ENCODE measurements around the gene RNF103. TPM values are rescaled to one million over a fixed set of nuclear protein-coding genes. Genes with fewer than 3 reads are reported as not detected.

RNF103 gene
- 16.9 and 17.7 TPM in 2 replicates for total RNA-seq

GRCh38 chr2:86623494-86624266, at the start of gene RNF103:
Gene RNF103 (minus strand): TSS chr2:86623865. CDS start chr2:86622886, 979 bp downstream.

GRCh38 chr2:86562922-86563649, 60.6 kb downstream of the RNF103 start, which contains the start of gene CHMP3:
Gene CHMP3 (minus strand): TSS chr2:86563443. CDS start chr2:86563348, 95 bp downstream.

Other genes starting within 250 kb of the RNF103 start
- gene KDM3A, start 182.5 kb downstream of the RNF103 start, total RNA-seq: 21.3 and 24.4 TPM in 2 replicates
- gene CHMP3, start 60.4 kb downstream of the RNF103 start, total RNA-seq: 78.2 and 139 TPM in 2 replicates
- gene RMND5A, start 96.4 kb upstream of the RNF103 start, total RNA-seq: 10.6 and 18.2 TPM in 2 replicates
- gene CD8A, start 167.0 kb upstream of the RNF103 start, total RNA-seq: not detected in 2 replicates
- gene CD8B, start 238.0 kb upstream of the RNF103 start, total RNA-seq: not detected in 2 replicates